H9 (cell line): ENCODE results near the gene COL18A1. TPM values are rescaled to one million over a fixed set of nuclear protein-coding genes. Genes with fewer than 3 reads are reported as not detected.

ENCODE experiments used
- DNase-seq: peaks from one replicate; pipeline ENCODE4 v3.0.0-alpha.2; 2017
- H2AFZ ChIP-seq: one replicate; pipeline ENCODE4 v1.6.1; 2013; ENCODE audit warnings: mild to moderate bottlenecking, low read length, control low read depth, moderate library complexity
- H2AK5ac ChIP-seq: 2 replicates; pipeline ENCODE4 v1.6.1; 2013; ENCODE audit warnings: low read length, control low read depth, mixed read lengths; ENCODE audit not compliant: insufficient read length
- H2BK120ac ChIP-seq: one replicate; pipeline ENCODE4 v1.6.1; 2013; ENCODE audit warnings: low read depth, mild to moderate bottlenecking, low read length, control low read depth, inconsistent platforms; ENCODE audit not compliant: poor library complexity, severe bottlenecking
- H2BK12ac ChIP-seq: 2 replicates; pipeline ENCODE4 v1.6.1; 2013; ENCODE audit warnings: low read length, control low read depth, mixed read lengths, low read depth; ENCODE audit not compliant: insufficient read length
- H2BK15ac ChIP-seq: 2 replicates; pipeline ENCODE4 v1.6.1; 2013; ENCODE audit warnings: low read depth, low read length, control low read depth
- H2BK20ac ChIP-seq: one replicate; pipeline ENCODE4 v1.6.1; 2013; ENCODE audit warnings: low read depth, mild to moderate bottlenecking, low read length, control low read depth, inconsistent platforms; ENCODE audit not compliant: poor library complexity, severe bottlenecking
- H2BK5ac ChIP-seq: 2 replicates; pipeline ENCODE4 v1.6.1; 2013; ENCODE audit warnings: low read length, control low read depth, mixed read lengths; ENCODE audit not compliant: insufficient read length
- H3K14ac ChIP-seq: 2 replicates; pipeline ENCODE4 v1.6.1; 2013; ENCODE audit warnings: low read length, control low read depth; ENCODE audit not compliant: insufficient read depth
- H3K18ac ChIP-seq: 2 replicates; pipeline ENCODE4 v1.6.1; 2013; ENCODE audit warnings: low read depth, mild to moderate bottlenecking, mixed read lengths, low read length, control low read depth; ENCODE audit not compliant: insufficient read length
- H3K23ac ChIP-seq: 2 replicates; pipeline ENCODE4 v1.6.1; 2013; ENCODE audit warnings: low read length, control low read depth, mixed read lengths, low read depth; ENCODE audit not compliant: insufficient read length
- H3K23me2 ChIP-seq: 2 replicates; pipeline ENCODE4 v1.6.1; 2013; ENCODE audit warnings: low read depth, mild to moderate bottlenecking, mixed read lengths, low read length, control low read depth; ENCODE audit not compliant: insufficient read length, poor library complexity, severe bottlenecking
- H3K27ac ChIP-seq: 2 replicates; pipeline ENCODE4 v1.5.1; 2013; ENCODE audit warnings: low read length, control low read depth, mixed read lengths, low read depth; ENCODE audit not compliant: insufficient read length
- H3K27me3 ChIP-seq: 2 replicates; pipeline ENCODE4 v1.6.1; 2013; ENCODE audit warnings: low read length, control low read depth, inconsistent platforms; ENCODE audit not compliant: insufficient read depth
- H3K4ac ChIP-seq: 2 replicates; pipeline ENCODE4 v1.6.1; 2013; ENCODE audit warnings: low read depth, mild to moderate bottlenecking, control low read depth, inconsistent platforms, low read length, moderate library complexity
- H3K4me1 ChIP-seq: 2 replicates; pipeline ENCODE4 v1.6.1; 2013; ENCODE audit warnings: low read length, control low read depth, inconsistent platforms; ENCODE audit not compliant: insufficient read depth
- H3K4me2 ChIP-seq: 2 replicates; pipeline ENCODE4 v1.6.1; 2013; ENCODE audit warnings: low read length, control low read depth, mixed read lengths; ENCODE audit not compliant: insufficient read length, insufficient read depth
- H3K56ac ChIP-seq: 2 replicates; pipeline ENCODE4 v1.6.1; 2013; ENCODE audit warnings: low read depth, mild to moderate bottlenecking, mixed read lengths, low read length, control low read depth; ENCODE audit not compliant: insufficient read length
- H3K79me1 ChIP-seq: 2 replicates; pipeline ENCODE4 v1.6.1; 2013; ENCODE audit warnings: low read depth, mild to moderate bottlenecking, moderate library complexity, low read length, control low read depth, inconsistent platforms; ENCODE audit not compliant: insufficient read depth, poor library complexity, severe bottlenecking
- H3K79me2 ChIP-seq: 2 replicates; pipeline ENCODE4 v1.6.1; 2013; ENCODE audit warnings: low read length, control low read depth, inconsistent platforms; ENCODE audit not compliant: insufficient read depth
- H3K9ac ChIP-seq: 2 replicates; pipeline ENCODE4 v1.6.1; 2013; ENCODE audit warnings: low read length, control low read depth, mixed read lengths; ENCODE audit not compliant: insufficient read length; ENCODE audit errors: extremely low read depth
- H3K9me3 ChIP-seq: one replicate; pipeline ENCODE4 v1.6.1; 2013; ENCODE audit warnings: low read depth, low read length, inconsistent platforms; ENCODE audit not compliant: control insufficient read depth
- H3T11ph ChIP-seq: one replicate; pipeline ENCODE4 v1.6.1; 2013; ENCODE audit warnings: mild to moderate bottlenecking, low read length, control low read depth, inconsistent platforms
- H4K20me1 ChIP-seq: one replicate; pipeline ENCODE4 v1.6.1; 2013; ENCODE audit not compliant: control insufficient read depth, insufficient read length, insufficient read depth
- H4K5ac ChIP-seq: 2 replicates; pipeline ENCODE4 v1.6.1; 2013; ENCODE audit warnings: low read depth, mild to moderate bottlenecking, mixed read lengths, low read length, control low read depth; ENCODE audit not compliant: insufficient read length
- H4K8ac ChIP-seq: replicated peaks from 2 replicates; pipeline ENCODE4 v1.6.1; 2013; ENCODE audit warnings: low read length, control low read depth, mixed read lengths, low read depth; ENCODE audit not compliant: insufficient read length
- H4K91ac ChIP-seq: 2 replicates; pipeline ENCODE4 v1.6.1; 2013; ENCODE audit warnings: low read depth, mild to moderate bottlenecking, moderate library complexity, mixed read lengths, low read length, control low read depth; ENCODE audit not compliant: insufficient read length
- H3K27ac Mint-ChIP-seq, 3 experiments: 2 replicates in 2 of 3; 3 replicates in 1 of 3; pipeline ENCODE4 v1.8.0; 2020 to 2021; ENCODE audit warnings: mixed read lengths in 3 of 3, mild to moderate bottlenecking in 1 of 3, moderate library complexity in 1 of 3
- H3K27me3 Mint-ChIP-seq: 2 replicates; pipeline ENCODE4 v1.8.0; 2021; ENCODE audit warnings: low read depth, mild to moderate bottlenecking, moderate library complexity, mixed read lengths
- H3K36me3 Mint-ChIP-seq, 3 experiments: 2 replicates in 2 of 3; 3 replicates in 1 of 3; pipeline ENCODE4 v1.8.0; 2020 to 2021; ENCODE audit warnings: low read depth in 3 of 3, mixed read lengths in 3 of 3; ENCODE audit not compliant: insufficient read depth in 1 of 3
- H3K4me1 Mint-ChIP-seq, 2 experiments: 2 replicates each; pipeline ENCODE4 v1.8.0; 2020; ENCODE audit warnings: mixed read lengths in 2 of 2
- H3K4me3 Mint-ChIP-seq, 2 experiments: 2 replicates in 1 of 2; 3 replicates in 1 of 2; pipeline ENCODE4 v1.8.0; 2020 to 2021; ENCODE audit warnings: mild to moderate bottlenecking in 2 of 2, mixed read lengths in 2 of 2, moderate library complexity in 1 of 2
- H3K9me3 Mint-ChIP-seq, 2 experiments: 2 replicates in 1 of 2; 3 replicates in 1 of 2; pipeline ENCODE4 v1.8.0; 2020; ENCODE audit warnings: mild to moderate bottlenecking in 2 of 2, mixed read lengths in 2 of 2, moderate library complexity in 1 of 2
- WGBS: extraction: QIAGEN DNeasy Blood & Tissue Kit; methylation state at CpG from one replicate; pipeline ENCODE4 v1.1.7; 2013; ENCODE audit warnings: missing lambda C conversion rate, low lambda C conversion rate, mixed read lengths; ENCODE audit not compliant: insufficient read length; ENCODE audit errors: extremely low coverage; 5-methylcytosine and 5-hydroxymethylcytosine counted together
- total RNA-seq: library from RNA; stranded (reverse); gene quantifications from 2 replicates; pipeline ENCODE4 v1.2.1, GENCODE V29; 2021
- TF ChIP-seq, protein P1 (sequence below): fragments of 200-600 bp; sonication (generic); conservative IDR thresholded peaks from 3 replicates; pipeline ENCODE4 v1.8.0; 2021; ENCODE audit warnings: antibody characterized with exemption, mild to moderate bottlenecking

COL18A1 gene
- total RNA-seq, 1 experiment from 2014 or later: 232 TPM

DNA sequence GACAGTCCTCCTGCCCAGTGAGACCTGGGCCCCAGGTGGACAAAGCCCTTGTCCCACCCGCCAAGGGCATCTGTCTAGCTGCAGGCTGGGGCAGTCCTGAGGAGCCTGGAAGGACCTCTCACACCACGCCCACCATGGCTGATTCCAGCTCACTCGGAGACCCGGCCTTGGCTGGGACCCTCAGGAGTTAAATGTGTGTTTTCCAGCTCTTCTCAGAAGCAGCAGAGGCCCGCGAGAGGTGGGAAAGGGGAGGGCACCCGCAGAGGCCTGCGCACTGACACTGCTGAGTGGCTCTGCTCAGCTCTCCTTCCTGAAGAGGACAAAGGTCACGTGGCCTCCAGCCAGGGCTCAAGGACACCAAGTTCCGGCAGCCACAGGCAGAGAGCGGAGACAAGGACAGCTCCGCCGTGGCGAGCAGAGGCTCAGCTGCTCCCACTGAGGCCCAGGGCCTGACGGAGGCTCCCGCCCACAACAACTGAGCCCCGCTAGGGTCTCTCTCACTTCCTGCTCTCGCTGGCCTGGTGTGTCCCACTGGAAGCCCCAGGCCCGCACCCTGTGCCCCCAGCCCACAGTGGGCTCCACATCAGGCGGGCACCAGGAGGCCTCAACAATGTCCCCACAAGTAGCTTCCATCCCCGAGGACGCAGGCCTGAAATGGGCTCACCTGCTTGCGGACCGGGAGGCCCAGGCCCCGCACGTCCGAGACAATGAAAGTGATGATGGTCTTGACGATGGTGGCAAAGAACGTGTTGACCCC lies 120.4 kb downstream of the COL18A1 start:
- Histone ChIP-seq H2BK15ac (no peak overlapping the region), H3K14ac (no peak overlapping the region), H3K23ac (no peak overlapping the region), H3K4ac (no peak overlapping the region), H3K18ac (no peak overlapping the region), H3K27ac (no peak overlapping the region), H2BK120ac (no peak overlapping the region), H3K27me3 (no peaks in the 10 kb centered on the region), H2AK5ac (no peak overlapping the region), H2BK12ac (no peak overlapping the region), H4K20me1 (no peaks in the 10 kb centered on the region), H2BK5ac (no peak overlapping the region), H2BK20ac (no peak overlapping the region), H3K4me2 (no peak overlapping the region), H2AFZ (no peak overlapping the region), H3K4me1 (no peaks in the 10 kb centered on the region), H3K23me2 (no peaks in the 10 kb centered on the region), H3K9me3 (no peaks in the 10 kb centered on the region), H3K79me1 (no peaks in the 10 kb centered on the region), H4K91ac (no peak overlapping the region), H4K5ac (no peak overlapping the region), H3K56ac (no peak overlapping the region), H4K8ac (no peak overlapping the region), H3K9ac (no peak overlapping the region), H3K79me2 (no peaks in the 10 kb centered on the region), H3T11ph (no peak overlapping the region)
- WGBS: no CpG with 5 or more reads among the region's 29 CpGs
- H3K27ac Mint-ChIP-seq: no peak overlapping the region
- no peaks in the 10 kb centered on the region; a peak in 1 of 4 replicates for H3K4me1 Mint-ChIP-seq
- DNase-seq: no peak
- H3K27me3 Mint-ChIP-seq: peaks cover 5% of the 10 kb centered on the region; the same call in 1 of the 2 replicates
- TF ChIP-seq, protein P1, sequence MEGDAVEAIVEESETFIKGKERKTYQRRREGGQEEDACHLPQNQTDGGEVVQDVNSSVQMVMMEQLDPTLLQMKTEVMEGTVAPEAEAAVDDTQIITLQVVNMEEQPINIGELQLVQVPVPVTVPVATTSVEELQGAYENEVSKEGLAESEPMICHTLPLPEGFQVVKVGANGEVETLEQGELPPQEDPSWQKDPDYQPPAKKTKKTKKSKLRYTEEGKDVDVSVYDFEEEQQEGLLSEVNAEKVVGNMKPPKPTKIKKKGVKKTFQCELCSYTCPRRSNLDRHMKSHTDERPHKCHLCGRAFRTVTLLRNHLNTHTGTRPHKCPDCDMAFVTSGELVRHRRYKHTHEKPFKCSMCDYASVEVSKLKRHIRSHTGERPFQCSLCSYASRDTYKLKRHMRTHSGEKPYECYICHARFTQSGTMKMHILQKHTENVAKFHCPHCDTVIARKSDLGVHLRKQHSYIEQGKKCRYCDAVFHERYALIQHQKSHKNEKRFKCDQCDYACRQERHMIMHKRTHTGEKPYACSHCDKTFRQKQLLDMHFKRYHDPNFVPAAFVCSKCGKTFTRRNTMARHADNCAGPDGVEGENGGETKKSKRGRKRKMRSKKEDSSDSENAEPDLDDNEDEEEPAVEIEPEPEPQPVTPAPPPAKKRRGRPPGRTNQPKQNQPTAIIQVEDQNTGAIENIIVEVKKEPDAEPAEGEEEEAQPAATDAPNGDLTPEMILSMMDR: no peak
- no peak overlapping the region; a peak in 1 of 5 replicates for H3K4me3 Mint-ChIP-seq
- peaks cover 20 to 26% of the 10 kb centered on the region in 2 experiments for H3K9me3 Mint-ChIP-seq
- peaks cover 43 to 52% (median 44%) of the 10 kb centered on the region in 3 experiments for H3K36me3 Mint-ChIP-seq
